D721Med (cell line): ENCODE data around the gene JARID2.

ENCODE experiments used
- DNase-seq: peaks from one replicate; pipeline ENCODE4 v3.0.0; 2011; ENCODE audit warnings: low spot score; ENCODE audit not compliant: insufficient read length
- FAIRE-seq: peaks from 2 replicates; lab custom pipeline; 2011; peaks lifted over from hg19 to GRCh38; lab: Jason Lieb, UNC
- CTCF ChIP-seq: IDR thresholded peaks from 2 replicates; pipeline ENCODE4 v1.5.1; 2012; ENCODE audit warnings: mild to moderate bottlenecking, control low read depth; ENCODE audit not compliant: insufficient read depth; ENCODE audit errors: missing control alignments

Gene JARID2

DNA sequence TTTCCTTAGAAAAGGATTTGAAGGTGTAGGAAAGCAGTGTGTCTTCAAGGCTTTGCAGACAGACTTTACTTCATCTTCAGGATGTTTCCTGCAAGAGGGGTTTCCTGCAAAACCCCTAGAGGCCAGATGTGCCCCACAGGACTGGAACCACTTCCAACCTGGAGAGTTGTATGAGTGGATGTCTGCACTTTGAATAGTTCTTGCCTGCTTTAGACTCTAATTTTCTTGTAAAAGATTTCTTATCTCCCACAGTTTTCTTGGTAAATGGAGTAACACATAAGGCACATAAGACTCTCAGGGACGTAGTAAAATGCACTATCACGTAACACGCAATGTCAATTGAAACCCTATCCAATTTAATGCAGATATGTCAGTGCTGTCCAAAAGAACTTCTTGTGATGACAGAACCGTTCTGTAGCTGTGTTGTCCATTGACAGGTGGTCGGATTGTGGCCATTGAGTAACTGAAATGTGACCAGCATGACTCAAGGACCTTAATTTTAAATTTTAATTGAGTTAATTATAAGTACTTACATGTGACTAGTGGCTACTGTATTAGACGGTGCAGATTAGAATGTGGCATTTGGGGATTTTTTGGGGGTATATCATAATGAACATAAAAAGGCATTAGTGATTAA lies 118.7 kb downstream of the JARID2 start:
- DNase-seq, result no peak

DNA sequence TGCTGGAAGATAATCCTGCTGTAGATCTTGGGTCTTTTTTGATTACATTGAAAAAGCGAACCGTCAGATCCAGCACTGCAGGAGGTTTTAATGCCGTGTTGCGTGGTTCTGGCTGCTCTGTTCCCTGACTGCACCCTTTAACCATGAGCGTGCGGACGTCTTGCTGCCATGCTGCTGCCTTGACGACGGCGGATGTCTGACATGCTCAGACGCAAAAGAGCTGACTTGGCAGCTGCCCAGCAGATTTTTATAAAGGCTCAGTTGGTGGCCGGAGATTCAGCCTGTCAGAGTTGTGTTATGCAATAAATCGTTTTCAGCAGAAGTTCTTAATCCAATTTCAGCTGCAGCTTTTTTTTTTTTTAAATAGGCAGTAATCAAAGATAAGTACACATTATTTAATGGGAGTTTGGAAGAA lies 119.4 kb downstream of the JARID2 start:
- no peak for TF ChIP-seq CTCF
- FAIRE-seq, result no peak

More for the DNA sequence above, 118.7 kb downstream of the JARID2 start:
- FAIRE-seq, result no peak
- no peak for TF ChIP-seq CTCF

GRCh38 chr6:15366003-15366535 lies 120.2 kb downstream of the JARID2 start:
- DNase-seq (no peak), FAIRE-seq (no peak)
- TF ChIP-seq CTCF, result no peak

More for the DNA sequence above, 119.4 kb downstream of the JARID2 start:
- no peak for DNase-seq

- FAIRE-seq (no peak), DNase-seq (no peak)
- no peak for TF ChIP-seq CTCF
Measured at GRCh38 chr6:15366879-15367278, 121.0 kb downstream of the JARID2 start.

GRCh38 chr6:15368186-15368585 lies 122.3 kb downstream of the JARID2 start:
- FAIRE-seq (no peak), DNase-seq (no peak)
- TF ChIP-seq CTCF, result no peak

DNA sequence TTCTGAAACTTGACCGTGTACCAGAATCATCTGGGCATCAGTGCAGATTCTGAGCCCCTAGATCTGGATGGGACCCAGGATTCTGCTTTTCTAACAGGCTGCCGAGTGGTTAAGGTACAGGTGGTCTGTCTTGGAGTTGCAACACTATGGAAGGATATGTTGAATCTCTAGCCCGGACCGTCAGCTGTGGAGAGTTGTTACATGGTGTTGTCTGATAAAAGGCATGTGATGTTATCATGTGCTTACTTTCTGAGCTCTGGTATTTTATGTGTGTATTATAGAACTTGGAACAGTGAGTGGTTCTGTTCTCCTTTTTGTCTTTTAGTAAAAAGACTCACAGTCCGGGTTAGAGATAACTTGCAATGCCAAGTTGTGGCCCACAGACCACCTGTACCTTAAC lies 123.0 kb downstream of the JARID2 start:
- FAIRE-seq (no peak), DNase-seq (no peak)
- TF ChIP-seq CTCF, result no peak

GRCh38 chr6:15369838-15370237 lies 124.0 kb downstream of the JARID2 start:
- DNase-seq (no peak), FAIRE-seq (no peak)
- TF ChIP-seq CTCF, result no peak
